ENCODE measurements around the gene YWHAB.

The YWHAB gene

GRCh38 chr20:44911264-44911921 is 25.9 kb downstream of the YWHAB start:
- DNase-seq (ENCODE audit: low read depth in 2 of 2) = no peak

GRCh38 chr20:44912189-44912588 is 26.7 kb downstream of the YWHAB start:
- no peak for DNase-seq (ENCODE audit: low read depth in 2 of 2)

- DNase-seq (ENCODE audit: low read depth in 2 of 2) = no peak
Observed at GRCh38 chr20:44914924-44915323, 29.4 kb downstream of the YWHAB start.

- no peak for DNase-seq (ENCODE audit: low read depth in 2 of 2)
Observed at GRCh38 chr20:44916586-44916985, 31.1 kb downstream of the YWHAB start.

- no peak for DNase-seq (ENCODE audit: low read depth in 2 of 2)
Observed at GRCh38 chr20:44917399-44917798, 31.9 kb downstream of the YWHAB start.

- DNase-seq (ENCODE audit: low read depth in 2 of 2) = no peak
Observed at GRCh38 chr20:44918342-44918741, 32.8 kb downstream of the YWHAB start.

- DNase-seq (ENCODE audit: low read depth in 2 of 2) = no peak
Observed at GRCh38 chr20:44918761-44919160, 33.3 kb downstream of the YWHAB start.

- no peak for DNase-seq (ENCODE audit: low read depth in 2 of 2)
Observed at GRCh38 chr20:44921447-44921846, 35.9 kb downstream of the YWHAB start.

GRCh38 chr20:44924541-44924940 is 39.0 kb downstream of the YWHAB start:
- no peak for DNase-seq (ENCODE audit: low read depth in 2 of 2)

GRCh38 chr20:44928595-44928994 is 43.1 kb downstream of the YWHAB start:
- DNase-seq (ENCODE audit: low read depth in 2 of 2) = no peak

GRCh38 chr20:44930517-44931168 is 45.1 kb downstream of the YWHAB start:
- no peak for DNase-seq (ENCODE audit: low read depth in 2 of 2)

GRCh38 chr20:44931911-44932310 is 46.4 kb downstream of the YWHAB start:
- no peak for DNase-seq (ENCODE audit: low read depth in 2 of 2)

- DNase-seq (ENCODE audit: low read depth in 2 of 2) = no peak
Observed at GRCh38 chr20:44932916-44933315, 47.4 kb downstream of the YWHAB start.

GRCh38 chr20:44936510-44936909 is 51.0 kb downstream of the YWHAB start:
- DNase-seq (ENCODE audit: low read depth in 2 of 2) = no peak

GRCh38 chr20:44938637-44939036 is 53.1 kb downstream of the YWHAB start:
- DNase-seq (ENCODE audit: low read depth in 2 of 2) = no peak

- DNase-seq (ENCODE audit: low read depth in 2 of 2) = no peak
Observed at GRCh38 chr20:44941120-44941691, 55.7 kb downstream of the YWHAB start.

GRCh38 chr20:44942264-44942973 is 56.9 kb downstream of the YWHAB start:
- DNase-seq (ENCODE audit: low read depth in 2 of 2) = no peak

GRCh38 chr20:44943828-44944227 is 58.3 kb downstream of the YWHAB start:
- DNase-seq (ENCODE audit: low read depth in 2 of 2) = no peak

- no peak for DNase-seq (ENCODE audit: low read depth in 2 of 2)
Observed at GRCh38 chr20:44945261-44945660, 59.8 kb downstream of the YWHAB start.

- DNase-seq (ENCODE audit: low read depth in 2 of 2) = no peak
Observed at GRCh38 chr20:44946271-44946852, 60.9 kb downstream of the YWHAB start.

GRCh38 chr20:44948107-44948506 is 62.6 kb downstream of the YWHAB start:
- no peak for DNase-seq (ENCODE audit: low read depth in 2 of 2)

- no peak for DNase-seq (ENCODE audit: low read depth in 2 of 2)
Observed at GRCh38 chr20:44948513-44948912, 63.0 kb downstream of the YWHAB start.
